ENCODE measurements around the gene LRFN2. TPM values are rescaled to one million over a fixed set of nuclear protein-coding genes. Genes with fewer than 3 reads are reported as not detected.

LRFN2 gene
- total and polyA plus RNA-seq, 12 donors, result not detected

DNA sequence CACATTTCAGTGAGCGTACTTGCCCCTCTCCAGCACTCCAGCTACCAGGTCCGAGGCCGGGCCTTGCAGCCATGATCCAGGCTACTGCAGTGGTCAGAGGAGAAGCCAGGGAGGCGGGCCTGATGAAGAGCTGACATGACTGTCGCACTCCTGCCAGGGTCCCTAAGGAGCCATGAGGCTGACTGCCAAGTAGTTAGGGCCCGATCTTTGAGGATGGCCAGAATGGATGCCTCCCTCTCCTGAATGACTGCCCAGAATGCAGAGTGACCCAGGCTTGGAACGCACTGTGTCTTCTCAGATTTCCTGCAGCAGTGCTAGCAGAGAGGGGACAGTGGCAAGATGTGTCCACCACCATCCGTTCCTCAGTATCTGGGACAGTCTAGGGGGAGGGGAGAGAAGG lies 24.7 kb upstream of the LRFN2 start:
- intact Hi-C loops (cut with DNase I), result loop anchor here in 1 of 10 donors (5.0 kb wide), 1 partner anchor 545 kb away; no protein-coding TSS in a partner anchor
- Histone ChIP-seq H3K36me3 (no peaks in the 10 kb centered on the region), H3K27me3 (peaks cover 0 to 77% (median 20%) of the 10 kb centered on the region in 7 donors), H3K4me1 (no peaks in the 10 kb centered on the region), H3K9me3 (no peaks in the 10 kb centered on the region), H3K4me3 (no peak overlapping the region), H3K27ac (no peak overlapping the region)
- 50 to 54% methylated on average over 8 of the region's 8 CpGs for WGBS, 2 donors
- DNase-seq (peak in 1 of 2 donors; percentile 25), ATAC-seq (peak in 5 of 8 donors; percentile 25 to 67 (median 59))
- TF ChIP-seq, protein P1, sequence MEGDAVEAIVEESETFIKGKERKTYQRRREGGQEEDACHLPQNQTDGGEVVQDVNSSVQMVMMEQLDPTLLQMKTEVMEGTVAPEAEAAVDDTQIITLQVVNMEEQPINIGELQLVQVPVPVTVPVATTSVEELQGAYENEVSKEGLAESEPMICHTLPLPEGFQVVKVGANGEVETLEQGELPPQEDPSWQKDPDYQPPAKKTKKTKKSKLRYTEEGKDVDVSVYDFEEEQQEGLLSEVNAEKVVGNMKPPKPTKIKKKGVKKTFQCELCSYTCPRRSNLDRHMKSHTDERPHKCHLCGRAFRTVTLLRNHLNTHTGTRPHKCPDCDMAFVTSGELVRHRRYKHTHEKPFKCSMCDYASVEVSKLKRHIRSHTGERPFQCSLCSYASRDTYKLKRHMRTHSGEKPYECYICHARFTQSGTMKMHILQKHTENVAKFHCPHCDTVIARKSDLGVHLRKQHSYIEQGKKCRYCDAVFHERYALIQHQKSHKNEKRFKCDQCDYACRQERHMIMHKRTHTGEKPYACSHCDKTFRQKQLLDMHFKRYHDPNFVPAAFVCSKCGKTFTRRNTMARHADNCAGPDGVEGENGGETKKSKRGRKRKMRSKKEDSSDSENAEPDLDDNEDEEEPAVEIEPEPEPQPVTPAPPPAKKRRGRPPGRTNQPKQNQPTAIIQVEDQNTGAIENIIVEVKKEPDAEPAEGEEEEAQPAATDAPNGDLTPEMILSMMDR (IDR thresholded peaks at IDR 0.05), result no peak

DNA sequence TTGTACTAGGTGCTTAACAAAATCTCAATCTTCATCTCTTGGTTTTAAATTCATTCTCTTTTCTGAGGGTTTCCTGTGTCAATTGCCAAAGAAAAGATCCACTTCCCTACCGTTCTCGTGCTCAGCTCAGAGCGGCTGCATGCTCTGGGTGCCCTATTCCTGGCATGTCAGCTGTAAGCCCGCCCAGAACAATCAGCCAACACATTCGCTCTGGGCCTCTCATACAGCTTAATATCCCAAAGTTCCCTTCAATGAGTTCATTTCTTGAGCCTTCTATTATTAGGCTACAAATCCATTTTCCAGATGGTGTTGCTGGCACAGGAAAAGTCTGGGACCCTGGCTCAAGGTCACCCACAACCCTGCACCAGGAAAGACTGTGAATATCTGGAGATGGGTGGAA lies 24.3 kb upstream of the LRFN2 start:
- peaks cover 0 to 76% (median 20%) of the 10 kb centered on the region in 7 donors for H3K27me3 ChIP-seq
- H3K4me1 ChIP-seq, result no peaks in the 10 kb centered on the region
- 55 to 60% methylated on average over 5 of the region's 5 CpGs for WGBS, 2 donors
- no peaks in the 10 kb centered on the region for H3K36me3 ChIP-seq
- H3K4me3 ChIP-seq, result no peak overlapping the region
- TF ChIP-seq, protein P1 (IDR thresholded peaks at IDR 0.05), result no peak
- no peak for DNase-seq
- peak in 5 of 8 donors; percentile 25 to 68 (median 54) for ATAC-seq
- H3K27ac ChIP-seq, result no peak overlapping the region
- intact Hi-C loops (cut with DNase I), result loop anchor here in 1 of 10 donors (5.0 kb wide), 1 partner anchor 544 kb away; no protein-coding TSS in a partner anchor
- no peaks in the 10 kb centered on the region for H3K9me3 ChIP-seq

DNA sequence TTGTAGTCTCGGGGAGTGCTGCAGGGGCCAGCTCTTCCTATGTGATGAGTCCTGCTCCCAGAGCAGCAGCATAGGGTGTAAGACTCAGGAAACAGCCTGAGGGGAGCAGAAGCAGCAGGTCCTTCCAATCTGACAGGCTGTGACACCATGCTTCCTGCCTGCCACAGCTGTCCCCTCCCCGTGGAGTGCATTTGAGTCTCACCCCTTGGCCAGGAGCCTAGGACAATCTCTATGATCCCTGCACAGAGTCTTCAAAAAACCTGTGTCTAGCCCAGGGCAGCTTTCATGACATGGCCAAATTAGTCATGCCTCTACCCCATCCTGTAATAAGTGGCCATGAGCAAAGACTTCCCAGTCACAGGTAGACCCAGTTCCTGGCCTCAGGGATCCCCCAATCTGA lies 23.1 kb upstream of the LRFN2 start:
- TF ChIP-seq, protein P1 (IDR thresholded peaks at IDR 0.05), result no peak
- Histone ChIP-seq H3K4me3 (no peak overlapping the region), H3K4me1 (no peaks in the 10 kb centered on the region), H3K27ac (no peak overlapping the region), H3K36me3 (no peaks in the 10 kb centered on the region), H3K27me3 (peaks cover 0 to 76% (median 24%) of the 10 kb centered on the region in 7 donors), H3K9me3 (no peaks in the 10 kb centered on the region)
- DNase-seq (no peak), ATAC-seq (no peak)
- WGBS, 2 donors, result 32 to 40% methylated on average over 2 of the region's 2 CpGs
- intact Hi-C loops (cut with DNase I), result loop anchor here in 1 of 10 donors (5.0 kb wide), 1 partner anchor 543 kb away; no protein-coding TSS in a partner anchor

DNA sequence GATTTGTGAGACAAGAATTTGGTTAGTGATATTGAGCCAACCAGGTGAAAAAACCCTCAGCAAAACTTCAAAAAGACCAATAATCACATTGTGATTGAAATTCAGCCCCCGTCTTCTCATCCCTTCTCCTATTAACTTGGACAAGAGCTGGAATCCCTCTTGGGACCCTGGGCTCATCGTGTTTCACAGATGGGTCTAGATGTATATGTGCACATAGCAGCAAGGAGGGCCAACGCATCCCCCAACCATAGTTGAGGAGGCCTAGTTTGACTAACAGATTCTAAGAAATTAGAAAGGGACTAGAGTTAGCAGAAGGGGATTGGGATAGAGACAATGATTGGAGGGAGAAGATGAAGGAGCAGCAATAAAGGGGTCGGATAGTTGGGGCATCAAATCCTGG lies 19.8 kb upstream of the LRFN2 start:
- Histone ChIP-seq H3K9me3 (no peaks in the 10 kb centered on the region), H3K36me3 (no peaks in the 10 kb centered on the region), H3K4me1 (no peaks in the 10 kb centered on the region), H3K27me3 (peaks cover 0 to 75% (median 35%) of the 10 kb centered on the region in 7 donors), H3K4me3 (no peak overlapping the region), H3K27ac (no peak overlapping the region)
- TF ChIP-seq, protein P1 (IDR thresholded peaks at IDR 0.05), result no peak
- ATAC-seq, result no peak
- DNase-seq, result no peak
- intact Hi-C loops (cut with DNase I), result no loop called here
- 76 to 79% methylated on average over 4 of the region's 4 CpGs for WGBS, 2 donors

Measured in heart right ventricle (tissue), 16 donors.